Measurements from ENCODE around the gene SLC4A2. TPM values are rescaled to one million over a fixed set of nuclear protein-coding genes. Genes with fewer than 3 reads are reported as not detected.

The SLC4A2 gene
- total RNA-seq, 5 donors from 2014 or later (not counting 1 experiment from before 2014, with no cell fraction given) = 52.0 to 91.5 (median 74.4) TPM

- peak overlapping the region; percentile 91 to 95 for H3K27ac Mint-ChIP-seq
- ATAC-seq (replicated peaks in 1 of 4) (no peak), DNase-seq (no peak)
- 84% methylated on average over 5 of the region's 6 CpGs for WGBS (ENCODE audit: insufficient coverage)
- peaks cover 0 to 2% of the 10 kb centered on the region in 2 donors for H3K27me3 Mint-ChIP-seq
- Histone ChIP-seq H3K4me3 (ENCODE audit: control insufficient read depth in 1 of 2, extremely low read depth in 1 of 2, low read length in 1 of 2) (no peak overlapping the region), H3K36me3 (ENCODE audit: control insufficient read depth in 2 of 2, extremely low read depth in 1 of 2, insufficient read depth in 1 of 2, low read length in 1 of 2) (no peaks in the 10 kb centered on the region), H3K27ac (ENCODE audit: low read length) (peak overlapping the region; percentile 95), H3K9me3 (no peaks in the 10 kb centered on the region), H3K4me1 (ENCODE audit: control insufficient read depth in 1 of 2, extremely low read depth in 1 of 2, insufficient read depth in 2 of 2, low read length in 2 of 2) (peaks cover 51 to 98% of the 10 kb centered on the region in 2 experiments), H3K27me3 (replicated peaks in 1 of 2; ENCODE audit: control insufficient read depth in 2 of 2, extremely low read depth in 1 of 2, insufficient read depth in 2 of 2, low read length in 1 of 2) (peaks cover 0 to 7% of the 10 kb centered on the region in 2 experiments)
- POLR2A ChIA-PET = interaction anchor here in 1 of 2 donors (1.8 kb wide), 1 partner anchor 16 kb away, joined by 4 read pairs; the partner anchor contains the start of gene ABCB8
- CTCF ChIA-PET = interaction anchor here (0.5 to 1.7 kb wide), 2 partner anchors 49 to 97 kb away, joined by 4 to 6 read pairs; no protein-coding TSS in a partner anchor
- peak overlapping the region; percentile 58 to 84 (median 71) for H3K4me3 Mint-ChIP-seq
- no peaks in the 10 kb centered on the region for H3K9me3 Mint-ChIP-seq
- peaks cover 10% of the 10 kb centered on the region for H3K36me3 Mint-ChIP-seq
- H3K4me1 Mint-ChIP-seq = peaks cover 76 to 92% (median 80%) of the 10 kb centered on the region in 3 donors
Observed at GRCh38 chr7:151012031-151012692, 47.2 kb upstream of the SLC4A2 start.

GRCh38 chr7:151012911-151013347 is 46.5 kb upstream of the SLC4A2 start:
- Histone ChIP-seq H3K4me1 (ENCODE audit: control insufficient read depth in 1 of 2, extremely low read depth in 1 of 2, insufficient read depth in 2 of 2, low read length in 2 of 2) (peaks cover 50 to 98% of the 10 kb centered on the region in 2 experiments), H3K36me3 (ENCODE audit: control insufficient read depth in 2 of 2, extremely low read depth in 1 of 2, insufficient read depth in 1 of 2, low read length in 1 of 2) (no peaks in the 10 kb centered on the region), H3K9me3 (no peaks in the 10 kb centered on the region), H3K27ac (ENCODE audit: low read length) (peak overlapping the region; percentile 95), H3K27me3 (replicated peaks in 1 of 2; ENCODE audit: control insufficient read depth in 2 of 2, extremely low read depth in 1 of 2, insufficient read depth in 2 of 2, low read length in 1 of 2) (peaks cover 0 to 10% of the 10 kb centered on the region in 2 experiments), H3K4me3 (ENCODE audit: control insufficient read depth in 1 of 2, extremely low read depth in 1 of 2, low read length in 1 of 2) (peak overlapping the region in 1 of 2 donors; percentile 30)
- CTCF ChIA-PET = interaction anchor here in 1 of 2 donors (1.1 kb wide), 1 partner anchor 15 kb away, joined by 19 read pairs; the partner anchor contains the start of gene ABCB8
- no peaks in the 10 kb centered on the region for H3K9me3 Mint-ChIP-seq
- peak overlapping the region; percentile 58 to 84 (median 71) for H3K4me3 Mint-ChIP-seq
- DNase-seq (peak in 1 of 35 experiments; percentile 54), ATAC-seq (replicated peaks in 1 of 4) (no peak)
- POLR2A ChIA-PET = interaction anchor here in 1 of 2 donors (1.1 kb wide), 1 partner anchor 15 kb away, joined by 11 read pairs; the partner anchor contains the start of gene ABCB8
- H3K4me1 Mint-ChIP-seq = peaks cover 76 to 92% (median 80%) of the 10 kb centered on the region in 3 donors
- 73% methylated on average over 20 of the region's 23 CpGs for WGBS (ENCODE audit: insufficient coverage)
- peak overlapping the region; percentile 91 to 95 for H3K27ac Mint-ChIP-seq
- peaks cover 0 to 2% of the 10 kb centered on the region in 2 donors for H3K27me3 Mint-ChIP-seq
- peaks cover 10% of the 10 kb centered on the region for H3K36me3 Mint-ChIP-seq

GRCh38 chr7:151013356-151013732 is 46.0 kb upstream of the SLC4A2 start:
- peak overlapping the region; percentile 84 to 96 (median 90) for H3K4me3 Mint-ChIP-seq
- Histone ChIP-seq H3K27me3 (replicated peaks in 1 of 2; ENCODE audit: control insufficient read depth in 2 of 2, extremely low read depth in 1 of 2, insufficient read depth in 2 of 2, low read length in 1 of 2) (peaks cover 0 to 13% of the 10 kb centered on the region in 2 experiments), H3K27ac (ENCODE audit: low read length) (peak overlapping the region; percentile 95), H3K4me3 (ENCODE audit: control insufficient read depth in 1 of 2, extremely low read depth in 1 of 2, low read length in 1 of 2) (peak overlapping the region in 1 of 2 donors; percentile 30), H3K9me3 (no peaks in the 10 kb centered on the region), H3K36me3 (ENCODE audit: control insufficient read depth in 2 of 2, extremely low read depth in 1 of 2, insufficient read depth in 1 of 2, low read length in 1 of 2) (no peaks in the 10 kb centered on the region), H3K4me1 (ENCODE audit: control insufficient read depth in 1 of 2, extremely low read depth in 1 of 2, insufficient read depth in 2 of 2, low read length in 2 of 2) (peaks cover 48 to 98% of the 10 kb centered on the region in 2 experiments)
- ChIA-PET CTCF (interaction anchor here in 1 of 2 donors (0.7 to 1.3 kb wide), 5 partner anchors 15 to 235 kb away, joined by 3 to 19 read pairs (median 3); partner anchors contain the start of gene ABCB8), POLR2A (interaction anchor here (0.8 to 1.6 kb wide), 3 partner anchors 13 to 15 kb away, joined by 3 to 11 read pairs (median 10); partner anchors contain the start of gene ABCB8 (in 2 of the 2))
- peak overlapping the region; percentile 95 to 98 for H3K27ac Mint-ChIP-seq
- peaks cover 76 to 92% (median 80%) of the 10 kb centered on the region in 3 donors for H3K4me1 Mint-ChIP-seq
- peak in 1 of 4 experiments; percentile 4 for ATAC-seq (replicated peaks in 1 of 4)
- WGBS (ENCODE audit: insufficient coverage) = 10% methylated on average over 14 of the region's 26 CpGs
- no peak for DNase-seq
- H3K36me3 Mint-ChIP-seq = peaks cover 10% of the 10 kb centered on the region
- H3K27me3 Mint-ChIP-seq = peaks cover 0 to 3% of the 10 kb centered on the region in 2 donors
- H3K9me3 Mint-ChIP-seq = no peaks in the 10 kb centered on the region

- ChIA-PET POLR2A (interaction anchor here (0.6 to 1.6 kb wide), 4 partner anchors 12 to 1410 kb away, joined by 3 to 11 read pairs (median 6); partner anchors contain the start of gene ABCB8 (in 2 of the 2)), CTCF (interaction anchor here (0.6 to 1.3 kb wide), 8 partner anchors 14 to 235 kb away, joined by 3 to 19 read pairs (median 3); partner anchors contain the start of gene ABCB8 (in 1 of the 2))
- peaks cover 0 to 7% of the 10 kb centered on the region in 2 donors for H3K27me3 Mint-ChIP-seq
- peaks cover 78 to 90% (median 78%) of the 10 kb centered on the region in 3 donors for H3K4me1 Mint-ChIP-seq
- Histone ChIP-seq H3K4me1 (ENCODE audit: control insufficient read depth in 1 of 2, extremely low read depth in 1 of 2, insufficient read depth in 2 of 2, low read length in 2 of 2) (peaks cover 44 to 97% of the 10 kb centered on the region in 2 experiments), H3K9me3 (no peaks in the 10 kb centered on the region), H3K36me3 (ENCODE audit: control insufficient read depth in 2 of 2, extremely low read depth in 1 of 2, insufficient read depth in 1 of 2, low read length in 1 of 2) (no peaks in the 10 kb centered on the region), H3K4me3 (ENCODE audit: control insufficient read depth in 1 of 2, extremely low read depth in 1 of 2, low read length in 1 of 2) (peak overlapping the region; percentile 55 to 56), H3K27ac (ENCODE audit: low read length) (peak overlapping the region; percentile 95), H3K27me3 (replicated peaks in 1 of 2; ENCODE audit: control insufficient read depth in 2 of 2, extremely low read depth in 1 of 2, insufficient read depth in 2 of 2, low read length in 1 of 2) (peaks cover 0 to 15% of the 10 kb centered on the region in 2 experiments)
- ATAC-seq (replicated peaks in 1 of 4) = peak; percentile 56 to 75 (median 63)
- H3K9me3 Mint-ChIP-seq = no peaks in the 10 kb centered on the region
- H3K27ac Mint-ChIP-seq = peak overlapping the region; percentile 98 to 100
- peak; percentile 66 to 98 (median 91) for DNase-seq
- 10% methylated on average over 52 of the region's 55 CpGs for WGBS (ENCODE audit: insufficient coverage)
- H3K36me3 Mint-ChIP-seq = peaks cover 10% of the 10 kb centered on the region
- peak overlapping the region; percentile 84 to 96 (median 90) for H3K4me3 Mint-ChIP-seq
Observed at GRCh38 chr7:151013733-151014497, 45.5 kb upstream of the SLC4A2 start.

GRCh38 chr7:151014950-151015349 is 44.4 kb upstream of the SLC4A2 start:
- Histone ChIP-seq H3K4me3 (ENCODE audit: control insufficient read depth in 1 of 2, extremely low read depth in 1 of 2, low read length in 1 of 2) (no peak overlapping the region), H3K9me3 (no peaks in the 10 kb centered on the region), H3K36me3 (ENCODE audit: control insufficient read depth in 2 of 2, extremely low read depth in 1 of 2, insufficient read depth in 1 of 2, low read length in 1 of 2) (no peaks in the 10 kb centered on the region), H3K4me1 (ENCODE audit: control insufficient read depth in 1 of 2, extremely low read depth in 1 of 2, insufficient read depth in 2 of 2, low read length in 2 of 2) (peaks cover 43 to 94% of the 10 kb centered on the region in 2 experiments), H3K27me3 (replicated peaks in 1 of 2; ENCODE audit: control insufficient read depth in 2 of 2, extremely low read depth in 1 of 2, insufficient read depth in 2 of 2, low read length in 1 of 2) (peaks cover 0 to 26% of the 10 kb centered on the region in 2 experiments), H3K27ac (ENCODE audit: low read length) (peak overlapping the region; percentile 95)
- peak overlapping the region; percentile 98 to 100 for H3K27ac Mint-ChIP-seq
- ATAC-seq (replicated peaks in 1 of 4) (peak in 1 of 4 experiments; percentile 11), DNase-seq (peak in 7 of 35 experiments; percentile 20 to 52 (median 38))
- H3K36me3 Mint-ChIP-seq = peaks cover 10% of the 10 kb centered on the region
- H3K4me1 Mint-ChIP-seq = peaks cover 82 to 88% (median 86%) of the 10 kb centered on the region in 3 donors
- ChIA-PET CTCF (interaction anchor here (0.6 to 1.3 kb wide), 3 partner anchors 13 to 26 kb away, joined by 3 to 4 read pairs (median 4); partner anchors contain the start of gene ABCB8 (in 1 of the 2)), POLR2A (interaction anchor here in 1 of 2 donors (0.5 to 1.6 kb wide), 3 partner anchors 11 to 611 kb away, joined by 3 to 10 read pairs (median 7); no protein-coding TSS in a partner anchor)
- 40% methylated on average over 8 of the region's 8 CpGs for WGBS (ENCODE audit: insufficient coverage)
- peak overlapping the region; percentile 84 to 96 (median 90) for H3K4me3 Mint-ChIP-seq
- peaks cover 0 to 11% of the 10 kb centered on the region in 2 donors for H3K27me3 Mint-ChIP-seq
- no peaks in the 10 kb centered on the region for H3K9me3 Mint-ChIP-seq
